ENCODE results near the gene FAM168B. TPM values are rescaled to one million over a fixed set of nuclear protein-coding genes. Genes with fewer than 3 reads are reported as not detected.
A peak's percentile ranks its signal among the peaks of the same experiment; 100 is the strongest.

FAM168B gene
- total and polyA plus RNA-seq, 2 of the 13 experiments (the other 11 are each of a cell fraction or from before 2014, with no cell fraction given), result 64.5 to 113 TPM

GRCh38 chr2:131105950-131106801, 12.9 kb upstream of the FAM168B start (continued):
- TF ChIP-seq, protein P1, sequence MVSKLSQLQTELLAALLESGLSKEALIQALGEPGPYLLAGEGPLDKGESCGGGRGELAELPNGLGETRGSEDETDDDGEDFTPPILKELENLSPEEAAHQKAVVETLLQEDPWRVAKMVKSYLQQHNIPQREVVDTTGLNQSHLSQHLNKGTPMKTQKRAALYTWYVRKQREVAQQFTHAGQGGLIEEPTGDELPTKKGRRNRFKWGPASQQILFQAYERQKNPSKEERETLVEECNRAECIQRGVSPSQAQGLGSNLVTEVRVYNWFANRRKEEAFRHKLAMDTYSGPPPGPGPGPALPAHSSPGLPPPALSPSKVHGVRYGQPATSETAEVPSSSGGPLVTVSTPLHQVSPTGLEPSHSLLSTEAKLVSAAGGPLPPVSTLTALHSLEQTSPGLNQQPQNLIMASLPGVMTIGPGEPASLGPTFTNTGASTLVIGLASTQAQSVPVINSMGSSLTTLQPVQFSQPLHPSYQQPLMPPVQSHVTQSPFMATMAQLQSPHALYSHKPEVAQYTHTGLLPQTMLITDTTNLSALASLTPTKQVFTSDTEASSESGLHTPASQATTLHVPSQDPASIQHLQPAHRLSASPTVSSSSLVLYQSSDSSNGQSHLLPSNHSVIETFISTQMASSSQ (IDR thresholded peaks at IDR 0.05; ENCODE audit: low read depth), result 0 out of 2 replicates have a peak, but pooled peaks have one; percentile 13
- TF ChIP-seq, protein P1 (CRISPR knock-in tag; IDR thresholded peaks at IDR 0.05; ENCODE audit: borderline replicate concordance), result peak; percentile 31; the same call in 1 of the 2 replicates
- TF ChIP-seq, protein P2, sequence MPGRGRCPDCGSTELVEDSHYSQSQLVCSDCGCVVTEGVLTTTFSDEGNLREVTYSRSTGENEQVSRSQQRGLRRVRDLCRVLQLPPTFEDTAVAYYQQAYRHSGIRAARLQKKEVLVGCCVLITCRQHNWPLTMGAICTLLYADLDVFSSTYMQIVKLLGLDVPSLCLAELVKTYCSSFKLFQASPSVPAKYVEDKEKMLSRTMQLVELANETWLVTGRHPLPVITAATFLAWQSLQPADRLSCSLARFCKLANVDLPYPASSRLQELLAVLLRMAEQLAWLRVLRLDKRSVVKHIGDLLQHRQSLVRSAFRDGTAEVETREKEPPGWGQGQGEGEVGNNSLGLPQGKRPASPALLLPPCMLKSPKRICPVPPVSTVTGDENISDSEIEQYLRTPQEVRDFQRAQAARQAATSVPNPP (CRISPR knock-in tag; IDR thresholded peaks at IDR 0.05), result 0 out of 2 replicates have a peak, but pooled peaks have one; percentile 46
- TF ChIP-seq ZNF24 (IDR thresholded peaks at IDR 0.05) (no peak), ZNF556 (CRISPR knock-in tag; IDR thresholded peaks at IDR 0.05; ENCODE audit: borderline replicate concordance) (0 out of 2 replicates have a peak, but pooled peaks have one; percentile 72), THAP11 (CRISPR knock-in tag; IDR thresholded peaks at IDR 0.05) (peak; percentile 41; the same call in 1 of the 2 replicates), ZNF318 (CRISPR knock-in tag; IDR thresholded peaks at IDR 0.05) (0 out of 2 replicates have a peak, but pooled peaks have one; percentile 64), KAT8 (CRISPR knock-in tag; IDR thresholded peaks at IDR 0.05) (peak; percentile 51; the same call in 1 of the 2 replicates), ZBTB42 (CRISPR knock-in tag; IDR thresholded peaks at IDR 0.05) (0 out of 2 replicates have a peak, but pooled peaks have one; percentile 36), ZNF460 (CRISPR knock-in tag; IDR thresholded peaks at IDR 0.05; ENCODE audit: borderline replicate concordance) (no peak)

Data from HepG2 (cell line).